Islet of Langerhans (tissue), 1 donor: ENCODE measurements around the gene ERCC2.
"Not testable (repeated sequence)": the region's sequence is repeated elsewhere in the genome, so short reads cannot be mapped to it uniquely, and the experiment has no call there.

Experiments used
- FAIRE-seq: peaks from one replicate; lab custom pipeline; 2011; peaks lifted over from hg19 to GRCh38; lab: Jason Lieb, UNC

Gene ERCC2

GRCh38 chr19:45333609-45334303, 36.6 kb downstream of the ERCC2 start:
- FAIRE-seq: no peak

GRCh38 chr19:45331411-45331810, 39.0 kb downstream of the ERCC2 start:
- no peak for FAIRE-seq

- FAIRE-seq: no peak
Observed at GRCh38 chr19:45327404-45328143, 42.8 kb downstream of the ERCC2 start.

GRCh38 chr19:45324349-45324907, 45.9 kb downstream of the ERCC2 start:
- FAIRE-seq: no peak

GRCh38 chr19:45323671-45324081, 46.7 kb downstream of the ERCC2 start:
- no peak for FAIRE-seq

GRCh38 chr19:45322744-45323281, 47.6 kb downstream of the ERCC2 start, which contains the start of gene CKM:
TSS of gene CKM (minus strand) at chr19:45322875. CDS start at chr19:45319713, 3,162 bp downstream.
- no peak for FAIRE-seq

GRCh38 chr19:45322311-45322710, 48.1 kb downstream of the ERCC2 start:
- FAIRE-seq: no peak

- no peak for FAIRE-seq
Observed at GRCh38 chr19:45321848-45322247, 48.5 kb downstream of the ERCC2 start.

GRCh38 chr19:45320997-45321775, 49.2 kb downstream of the ERCC2 start:
- FAIRE-seq: no peak

- FAIRE-seq: no peak
Observed at GRCh38 chr19:45315304-45315703, 55.1 kb downstream of the ERCC2 start.

GRCh38 chr19:45314708-45315245, 55.6 kb downstream of the ERCC2 start:
- no peak for FAIRE-seq

- FAIRE-seq: not testable (repeated sequence)
Observed at GRCh38 chr19:45312285-45312684, 58.1 kb downstream of the ERCC2 start.

- no peak for FAIRE-seq
Observed at GRCh38 chr19:45311621-45312020, 58.8 kb downstream of the ERCC2 start.

GRCh38 chr19:45309322-45309721, 61.1 kb downstream of the ERCC2 start:
- FAIRE-seq: not testable (repeated sequence)

- FAIRE-seq: no peak
Observed at GRCh38 chr19:45307361-45307760, 63.0 kb downstream of the ERCC2 start.

GRCh38 chr19:45306518-45307027, 63.8 kb downstream of the ERCC2 start:
- no peak for FAIRE-seq

GRCh38 chr19:45306040-45306439, 64.3 kb downstream of the ERCC2 start:
- FAIRE-seq: no peak

GRCh38 chr19:45305421-45305820, 65.0 kb downstream of the ERCC2 start:
- no peak for FAIRE-seq

GRCh38 chr19:45305007-45305406, 65.4 kb downstream of the ERCC2 start:
- no peak for FAIRE-seq

GRCh38 chr19:45304141-45304926, 66.0 kb downstream of the ERCC2 start:
- FAIRE-seq: no peak
